GM19099 (cell line): ENCODE measurements around the gene ABTB2.

Source experiments
- POLR2A ChIP-seq: IDR thresholded peaks from 3 replicates; pipeline ENCODE4 v1.6.1; 2011; ENCODE audit warnings: low read depth; ENCODE audit not compliant: insufficient read length; ENCODE audit errors: extremely low read depth

Gene ABTB2

GRCh38 chr11:34160049-34160721 is 197.6 kb downstream of the ABTB2 start:
- TF ChIP-seq POLR2A = no peak

GRCh38 chr11:34158661-34159060 is 199.1 kb downstream of the ABTB2 start:
- TF ChIP-seq POLR2A = no peak

GRCh38 chr11:34157163-34157562 is 200.6 kb downstream of the ABTB2 start:
- TF ChIP-seq POLR2A = no peak

GRCh38 chr11:34155757-34156062 is 202.1 kb downstream of the ABTB2 start:
- no peak for TF ChIP-seq POLR2A

GRCh38 chr11:34155057-34155756 is 202.6 kb downstream of the ABTB2 start:
- TF ChIP-seq POLR2A = no peak

GRCh38 chr11:34154059-34154875 is 203.5 kb downstream of the ABTB2 start:
- TF ChIP-seq POLR2A = no peak

- no peak for TF ChIP-seq POLR2A
Observed at GRCh38 chr11:34151916-34152845, 205.6 kb downstream of the ABTB2 start.

GRCh38 chr11:34151166-34151565 is 206.6 kb downstream of the ABTB2 start:
- TF ChIP-seq POLR2A = no peak

- TF ChIP-seq POLR2A = no peak
Observed at GRCh38 chr11:34150494-34151151, 207.2 kb downstream of the ABTB2 start.

GRCh38 chr11:34149786-34150185 is 208.0 kb downstream of the ABTB2 start:
- TF ChIP-seq POLR2A = no peak

GRCh38 chr11:34149274-34149673 is 208.5 kb downstream of the ABTB2 start:
- no peak for TF ChIP-seq POLR2A

- no peak for TF ChIP-seq POLR2A
Observed at GRCh38 chr11:34148504-34149165, 209.2 kb downstream of the ABTB2 start.

- no peak for TF ChIP-seq POLR2A
Observed at GRCh38 chr11:34147581-34147980, 210.2 kb downstream of the ABTB2 start.

- TF ChIP-seq POLR2A = no peak
Observed at GRCh38 chr11:34146866-34147265, 210.9 kb downstream of the ABTB2 start.
